ENCODE measurements around the gene HBA2.
"Not testable (repeated sequence)": the region's sequence is repeated elsewhere in the genome, so short reads cannot be mapped to it uniquely, and the experiment has no call there.

The HBA2 gene

DNA sequence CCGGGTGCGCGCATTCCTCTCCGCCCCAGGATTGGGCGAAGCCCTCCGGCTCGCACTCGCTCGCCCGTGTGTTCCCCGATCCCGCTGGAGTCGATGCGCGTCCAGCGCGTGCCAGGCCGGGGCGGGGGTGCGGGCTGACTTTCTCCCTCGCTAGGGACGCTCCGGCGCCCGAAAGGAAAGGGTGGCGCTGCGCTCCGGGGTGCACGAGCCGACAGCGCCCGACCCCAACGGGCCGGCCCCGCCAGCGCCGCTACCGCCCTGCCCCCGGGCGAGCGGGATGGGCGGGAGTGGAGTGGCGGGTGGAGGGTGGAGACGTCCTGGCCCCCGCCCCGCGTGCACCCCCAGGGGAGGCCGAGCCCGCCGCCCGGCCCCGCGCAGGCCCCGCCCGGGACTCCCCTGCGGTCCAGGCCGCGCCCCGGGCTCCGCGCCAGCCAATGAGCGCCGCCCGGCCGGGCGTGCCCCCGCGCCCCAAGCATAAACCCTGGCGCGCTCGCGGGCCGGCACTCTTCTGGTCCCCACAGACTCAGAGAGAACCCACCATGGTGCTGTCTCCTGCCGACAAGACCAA is at the start of gene HBA2:
Gene HBA2, plus strand, starts transcription at position 503 of the 568 bp plus-strand sequence. Its CDS starts 37 bp downstream, at position 540.
- DNase-seq = not testable (repeated sequence)

DNA sequence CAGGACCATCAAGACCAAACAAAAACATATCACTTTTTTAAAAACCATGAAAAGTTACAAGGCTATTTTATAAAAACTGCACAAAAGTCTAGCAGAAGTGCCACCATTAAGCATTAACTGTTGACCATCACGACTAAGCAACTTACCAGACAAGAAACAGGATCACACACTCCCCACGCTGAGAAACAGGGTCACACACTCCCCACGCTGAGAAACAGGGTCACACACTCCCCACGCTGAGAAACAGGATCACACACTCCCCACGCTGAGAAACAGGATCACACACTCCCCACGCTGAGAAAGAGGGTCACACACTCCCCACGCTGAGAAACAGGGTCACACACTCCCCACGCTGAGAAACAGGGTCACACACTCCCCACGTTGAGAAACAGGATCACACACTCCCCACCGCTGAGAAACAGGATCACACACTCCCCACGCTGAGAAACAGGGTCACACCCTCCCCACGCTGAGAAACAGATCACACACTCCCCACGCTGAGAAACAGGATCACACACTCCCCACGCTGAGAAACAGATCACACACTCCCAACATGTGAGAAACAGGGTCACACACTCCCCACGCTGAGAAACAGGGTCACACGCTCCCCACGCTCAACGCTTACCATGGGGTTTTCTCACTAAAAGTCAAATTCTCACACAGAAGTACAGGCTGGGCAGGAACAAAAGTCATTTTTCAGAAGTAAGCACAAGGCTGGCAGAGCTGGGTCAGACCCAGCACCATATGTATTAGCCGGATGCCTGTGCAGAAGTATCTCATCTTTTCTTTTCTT is 48.9 kb upstream of the HBA2 start:
- peak in 2 of 56 donors; percentile 3 to 5 for DNase-seq

DNA sequence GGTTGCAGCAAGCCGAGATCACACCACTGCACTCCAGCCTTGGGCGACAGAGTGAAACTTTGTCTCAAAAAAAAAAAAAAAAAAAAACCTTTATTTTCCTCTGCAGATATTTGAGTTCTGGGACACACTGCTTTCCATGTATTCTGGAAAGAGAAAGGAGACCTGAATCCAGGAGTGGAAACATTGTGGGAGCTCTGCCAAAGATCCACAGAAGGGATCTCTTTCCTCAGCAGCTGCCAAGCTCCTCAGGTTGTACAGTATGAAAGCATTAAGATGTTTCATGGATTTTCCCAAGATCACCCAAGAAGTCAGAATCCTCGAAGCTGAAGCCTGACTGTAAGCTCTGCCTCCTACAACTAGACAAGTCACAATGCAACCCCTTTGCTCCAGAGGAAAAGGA is 47.7 kb upstream of the HBA2 start:
- DNase-seq = no peak

DNA sequence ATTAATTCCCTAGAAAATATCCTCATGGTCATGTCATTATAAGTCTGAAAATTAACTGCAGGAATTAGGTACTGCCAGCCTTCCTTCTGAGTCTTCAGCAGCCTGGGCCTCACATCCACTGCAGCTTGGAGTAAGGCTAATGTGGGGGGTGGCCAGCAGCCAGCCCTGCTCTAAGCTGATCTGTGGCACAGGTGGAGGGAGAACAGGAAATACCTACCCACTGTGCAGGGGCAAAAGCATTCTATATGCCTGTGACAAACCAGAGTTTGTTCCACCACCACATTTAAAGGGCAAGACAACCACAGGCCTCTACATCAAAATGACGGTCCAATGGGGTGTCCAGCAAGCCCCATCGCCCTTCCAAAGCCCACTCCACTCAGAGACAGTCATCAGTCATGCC is 43.6 kb upstream of the HBA2 start:
- no peak for DNase-seq

DNA sequence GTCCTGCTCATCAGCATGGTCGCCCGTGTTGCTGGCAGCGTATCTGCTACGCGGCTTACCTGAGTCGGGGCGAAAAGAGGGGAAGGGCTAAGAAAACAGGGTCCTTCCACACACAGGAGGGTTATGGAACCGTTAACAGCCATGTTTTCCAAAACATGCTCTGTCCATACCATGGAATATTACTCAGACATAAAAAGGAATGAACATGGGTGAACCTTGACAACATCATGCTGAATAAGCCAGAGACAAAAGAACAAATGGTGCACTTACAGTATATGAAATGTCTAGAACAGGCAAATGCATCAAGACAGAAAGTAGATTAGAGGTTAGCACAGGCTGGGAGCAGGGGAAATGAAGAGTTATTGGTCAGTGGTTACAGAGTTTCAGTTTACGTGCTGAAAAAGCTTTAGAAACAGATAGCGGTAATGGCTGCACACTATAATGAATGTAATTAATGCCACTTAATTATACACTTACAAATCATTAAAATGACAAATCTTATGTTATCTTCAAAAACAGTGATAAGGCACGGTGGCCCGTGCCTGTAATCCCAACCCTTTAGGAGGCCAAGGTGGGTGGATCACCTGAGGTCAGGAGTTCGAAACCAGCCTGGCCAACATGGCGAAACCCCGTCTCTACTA is 42.0 kb upstream of the HBA2 start:
- DNase-seq = no peak

DNA sequence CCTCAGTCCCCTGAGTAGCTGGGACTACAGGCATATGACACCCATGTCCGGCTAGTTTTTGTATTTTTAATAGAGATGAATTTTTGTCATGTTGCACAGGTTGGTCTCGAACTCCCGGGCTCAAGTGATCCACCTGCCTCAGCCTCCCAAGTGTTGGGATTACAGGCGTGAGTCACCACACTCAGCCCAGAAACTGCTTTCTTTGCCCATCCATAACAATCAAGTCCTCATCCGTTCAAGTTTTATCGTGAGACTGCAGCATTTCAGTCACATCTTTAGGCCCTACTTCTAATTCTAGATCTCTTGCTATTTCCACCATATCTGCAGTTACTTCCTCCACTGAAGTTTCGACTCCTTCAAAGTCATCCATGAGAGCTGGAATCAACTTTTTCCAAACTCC is 40.6 kb upstream of the HBA2 start:
- no peak for DNase-seq

DNA sequence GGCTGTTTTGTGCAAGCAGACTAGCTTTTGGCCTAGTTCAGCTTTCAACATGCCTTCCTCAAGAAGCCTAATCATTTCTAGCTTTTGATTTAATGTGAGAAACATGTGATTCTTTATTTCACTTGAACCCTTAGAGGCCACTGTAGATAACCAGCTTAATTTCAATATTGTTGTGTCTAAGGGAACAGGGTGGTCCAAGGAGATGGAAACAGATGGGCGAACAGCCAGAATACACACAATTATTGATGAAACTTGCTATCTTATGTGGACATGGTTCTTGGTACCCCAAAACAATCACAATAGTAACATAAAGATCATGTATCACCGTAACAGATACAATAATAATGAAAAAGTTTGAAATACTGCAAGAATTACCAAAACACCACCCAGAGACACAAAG is 39.0 kb upstream of the HBA2 start:
- no peak for DNase-seq

DNA sequence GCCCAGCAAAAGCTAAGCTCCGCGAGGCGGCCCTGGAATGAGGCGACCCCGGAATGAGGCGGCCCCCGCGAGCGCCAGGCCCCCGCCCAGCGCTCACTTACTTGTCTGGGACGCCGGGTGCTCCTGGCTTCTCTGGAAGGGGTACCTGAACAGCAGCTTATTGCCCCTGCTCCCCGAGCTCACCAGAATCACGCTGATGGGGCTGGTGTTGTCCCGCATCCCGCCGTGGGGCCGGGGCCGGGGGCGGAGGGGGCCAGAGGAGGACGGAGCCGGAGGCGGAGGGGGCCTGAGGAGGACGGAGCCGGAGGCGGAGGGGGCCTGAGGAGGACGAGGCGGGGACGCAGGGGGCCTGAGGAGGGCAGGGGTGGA is 34.6 kb upstream of the HBA2 start:
- DNase-seq = peak in 6 of 56 donors; percentile 7 to 49 (median 16)

DNA sequence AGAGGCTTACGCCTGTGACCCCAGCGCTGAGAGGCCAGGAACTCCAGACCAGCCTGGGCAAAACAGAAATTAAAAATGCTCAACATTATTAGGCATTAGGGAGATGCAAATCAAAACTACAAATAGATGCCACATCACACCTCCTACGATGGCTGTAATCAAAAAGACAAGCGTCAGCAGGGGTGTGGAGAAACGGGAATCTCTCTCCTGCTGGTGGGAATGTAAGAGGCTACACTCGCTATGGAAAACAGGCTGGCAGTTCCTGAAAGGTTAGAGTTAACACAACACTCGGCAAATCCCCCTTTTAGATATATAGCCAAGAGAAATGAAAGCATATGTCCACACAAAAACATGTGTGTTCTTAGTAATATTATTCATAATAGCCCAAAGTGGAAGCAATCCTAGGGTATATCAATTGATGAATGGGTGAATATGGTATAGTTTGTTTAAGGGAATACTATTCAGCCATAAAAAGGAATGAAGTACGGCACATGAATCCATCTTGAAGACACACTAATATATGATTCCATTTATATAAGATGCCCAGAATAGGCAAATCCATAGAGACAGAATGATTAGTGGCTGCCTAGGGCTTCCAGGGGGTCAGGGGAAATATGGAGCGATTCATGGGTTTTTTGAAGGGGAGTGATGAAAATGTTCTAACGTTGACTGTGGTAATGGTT is 32.4 kb upstream of the HBA2 start:
- DNase-seq = no peak

DNA sequence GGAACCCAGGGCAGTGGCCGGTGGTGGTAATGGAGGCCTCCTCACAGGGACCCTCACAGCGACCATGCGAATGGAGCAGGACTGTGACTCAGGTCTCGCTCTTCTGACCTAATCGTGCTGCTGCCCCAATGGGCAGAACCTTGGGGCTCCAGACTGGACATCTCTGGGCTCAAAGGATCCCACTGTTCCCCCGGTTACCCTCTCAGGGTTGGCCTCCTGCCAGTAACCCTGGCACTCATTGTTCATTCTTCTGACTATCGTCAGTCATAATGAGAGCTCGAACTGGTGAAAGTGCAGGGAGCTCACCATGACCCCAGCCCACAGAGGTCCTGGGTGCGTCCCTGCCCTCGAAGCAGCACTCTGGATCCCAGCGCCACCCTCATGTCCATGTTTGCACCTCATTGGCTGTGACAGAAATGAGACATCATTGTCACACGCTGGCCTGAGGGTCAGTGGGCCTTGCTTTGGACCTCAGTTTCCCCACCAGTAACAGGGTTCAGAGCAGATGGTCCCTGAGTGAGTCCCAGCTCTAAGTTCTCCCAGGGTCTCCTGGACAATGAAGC is 30.2 kb upstream of the HBA2 start:
- DNase-seq = peak in 17 of 56 donors; percentile 8 to 39 (median 15)

DNA sequence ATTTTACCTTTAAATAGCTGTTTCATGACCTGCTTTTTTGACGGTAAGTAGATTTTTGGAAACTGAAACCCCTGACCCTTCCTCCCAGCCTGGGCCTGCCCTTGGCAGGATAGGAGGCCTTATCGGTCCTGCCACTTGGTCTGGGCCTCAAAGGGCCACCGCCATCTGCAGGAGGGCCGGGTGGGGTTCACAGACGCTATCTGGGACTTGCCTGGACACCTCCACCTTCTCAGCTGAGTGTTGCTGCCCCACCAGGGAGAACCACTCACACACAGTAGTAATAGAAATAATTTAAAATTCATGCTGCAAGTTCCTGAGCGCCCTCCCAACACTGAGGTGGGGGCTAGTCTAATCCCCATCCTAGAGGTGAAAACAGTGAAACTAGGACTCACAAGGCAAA is 29.6 kb upstream of the HBA2 start:
- DNase-seq = no peak

DNA sequence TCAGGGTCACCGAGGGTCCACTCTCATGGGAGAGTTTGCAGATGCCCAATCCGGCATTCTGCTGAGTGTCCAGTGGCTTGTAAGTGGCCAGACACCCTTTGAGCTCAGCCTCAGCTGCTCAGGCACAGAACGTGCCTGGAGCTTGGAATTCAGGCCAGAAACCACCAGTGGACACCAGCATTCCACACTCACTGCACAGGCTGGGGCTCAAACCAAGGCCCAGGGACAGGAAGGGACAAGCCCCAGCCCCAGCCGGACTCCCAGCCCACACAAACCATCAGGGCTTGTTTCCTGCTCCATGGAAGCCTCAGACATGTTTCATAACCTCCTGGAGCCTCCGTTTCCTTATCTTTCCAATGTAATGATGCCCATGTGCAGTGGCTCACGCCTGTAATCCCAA is 29.2 kb upstream of the HBA2 start:
- DNase-seq = no peak

DNA sequence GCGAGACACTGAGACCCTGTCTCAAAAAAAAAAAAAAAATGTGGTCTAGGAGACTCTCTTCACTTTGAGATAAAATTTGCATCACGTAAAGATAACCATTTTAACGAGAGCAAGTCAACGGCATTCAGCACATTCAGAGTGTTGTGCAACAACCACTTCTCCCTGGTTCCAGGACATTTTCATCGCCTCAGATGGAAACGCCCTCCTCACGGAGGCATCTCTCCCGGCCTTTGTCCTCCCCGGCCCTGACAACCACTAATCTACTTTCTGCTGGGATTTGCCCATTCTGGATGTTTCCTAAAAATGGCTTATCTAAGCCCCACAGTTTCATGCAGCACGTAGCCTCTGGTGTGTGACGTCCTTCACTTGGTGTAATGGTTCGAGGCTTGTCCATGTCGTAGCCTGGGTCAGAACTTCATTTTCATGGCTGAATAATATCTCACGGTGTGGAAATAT is 27.9 kb upstream of the HBA2 start:
- no peak for DNase-seq

DNA sequence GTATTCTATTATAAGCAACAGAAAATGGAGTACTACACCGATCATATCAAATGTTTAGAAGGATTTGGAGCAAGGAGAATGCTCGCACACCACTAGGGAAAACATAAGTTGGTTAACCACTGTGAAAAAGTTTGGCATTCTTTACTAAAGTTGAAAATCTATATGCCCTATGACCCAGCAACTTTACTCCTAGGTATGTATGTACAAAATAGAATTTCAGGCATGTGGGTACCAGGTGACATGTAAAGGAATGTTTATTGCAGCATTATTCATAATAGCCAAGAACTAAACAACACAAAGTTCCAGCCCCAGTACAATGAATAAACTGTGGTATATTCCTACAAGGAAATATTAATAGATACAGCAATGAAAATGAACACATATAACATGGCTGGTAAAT is 26.0 kb upstream of the HBA2 start:
- no peak for DNase-seq

DNA sequence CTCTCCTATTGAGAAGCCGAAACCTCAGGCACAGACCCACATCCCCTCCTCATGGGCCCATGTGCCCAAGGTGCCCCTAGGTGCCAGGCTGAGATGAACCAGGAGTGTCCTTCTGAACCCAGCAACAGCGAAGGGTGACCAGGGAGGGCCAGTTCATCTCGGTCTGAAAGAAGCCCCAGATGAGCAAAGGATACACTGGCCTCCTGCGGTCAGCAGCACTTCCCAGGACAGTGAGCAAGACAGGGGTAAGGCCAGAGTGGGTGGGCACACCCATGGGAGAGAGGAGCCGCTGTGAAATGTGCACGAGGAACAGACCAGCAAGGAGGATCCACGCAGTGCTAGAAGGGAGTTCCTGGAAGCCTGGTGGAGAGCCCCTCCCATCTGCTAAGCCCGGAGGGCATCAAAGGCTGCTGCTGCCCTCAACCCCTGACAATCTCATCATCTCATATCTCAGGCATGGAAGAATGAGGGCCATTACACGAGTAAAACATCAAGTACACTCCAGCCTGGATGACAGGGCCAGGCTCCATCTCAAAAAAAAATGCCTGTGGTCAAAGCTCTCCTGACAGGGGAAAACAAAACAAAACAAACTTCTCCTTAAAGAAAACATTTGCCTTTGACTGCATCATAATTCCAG is 23.5 kb upstream of the HBA2 start:
- DNase-seq = no peak

DNA sequence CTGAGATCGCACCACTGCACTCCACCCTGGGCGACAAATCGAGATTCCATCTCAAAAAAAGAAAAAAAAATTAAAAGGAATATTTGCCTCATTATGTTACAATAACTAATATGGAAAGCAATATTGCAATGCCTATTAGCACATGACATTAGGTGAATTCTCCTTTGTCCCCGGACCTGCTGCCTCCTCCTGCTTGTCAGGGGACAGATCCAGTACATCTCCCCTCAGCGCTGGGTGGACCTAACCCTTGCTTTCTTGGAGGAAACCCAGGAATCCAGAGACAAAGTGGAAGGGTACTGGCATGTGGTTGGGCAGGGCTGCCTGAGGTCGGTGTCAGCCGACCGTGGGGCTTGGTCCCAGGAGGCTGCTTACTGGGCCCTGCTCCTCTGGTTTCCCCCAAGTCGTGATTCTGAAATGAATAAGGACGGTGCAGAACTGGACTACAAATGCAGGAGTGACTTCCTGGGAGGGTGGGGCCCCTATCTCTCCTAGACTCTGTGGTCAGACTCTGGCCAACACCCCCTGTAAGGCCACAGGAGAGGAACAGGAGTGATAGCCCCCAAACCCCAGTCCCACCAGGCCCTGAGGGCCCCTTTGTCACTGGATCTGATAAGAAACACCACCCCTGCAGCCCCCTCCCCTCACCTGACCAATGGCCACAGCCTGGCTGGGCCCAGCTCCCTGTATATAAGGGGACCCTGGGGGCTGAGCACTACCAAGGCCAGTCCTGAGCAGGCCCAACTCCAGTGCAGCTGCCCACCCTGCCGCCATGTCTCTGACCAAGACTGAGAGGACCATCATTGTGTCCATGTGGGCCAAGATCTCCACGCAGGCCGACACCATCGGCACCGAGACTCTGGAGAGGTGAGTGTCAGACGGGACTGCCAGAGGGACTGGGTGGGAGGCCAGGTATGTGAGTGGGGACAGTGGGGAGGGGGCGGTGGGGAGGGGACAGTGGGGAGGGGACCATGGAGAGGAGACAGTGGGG is 20.2 kb upstream of the HBA2 start, which contains the start of gene HBZ:
Gene HBZ, plus strand, starts transcription at position 504 of the 988 bp plus-strand sequence. Its CDS starts 266 bp downstream, at position 770.
- no peak for DNase-seq

DNA sequence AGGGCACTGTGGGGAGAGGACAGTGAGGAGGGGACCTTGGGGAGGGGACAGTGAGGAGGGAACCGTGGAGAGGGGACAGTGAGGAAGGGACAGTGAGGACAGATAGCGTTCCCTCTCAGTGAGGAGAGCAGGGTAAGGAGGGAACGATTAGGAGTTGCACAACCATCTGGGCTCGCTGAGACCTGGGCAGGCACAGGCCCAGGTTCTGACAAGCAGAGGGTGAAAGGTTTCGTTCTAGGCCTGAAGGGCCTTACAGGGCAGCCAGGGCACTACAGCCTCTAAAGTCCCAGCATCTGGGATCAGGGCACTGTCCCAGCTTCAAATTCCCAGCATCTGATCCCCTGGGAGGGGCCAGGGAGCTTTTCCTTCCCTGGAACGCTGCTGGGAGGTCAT is 19.6 kb upstream of the HBA2 start:
- not testable (repeated sequence) for DNase-seq

DNA sequence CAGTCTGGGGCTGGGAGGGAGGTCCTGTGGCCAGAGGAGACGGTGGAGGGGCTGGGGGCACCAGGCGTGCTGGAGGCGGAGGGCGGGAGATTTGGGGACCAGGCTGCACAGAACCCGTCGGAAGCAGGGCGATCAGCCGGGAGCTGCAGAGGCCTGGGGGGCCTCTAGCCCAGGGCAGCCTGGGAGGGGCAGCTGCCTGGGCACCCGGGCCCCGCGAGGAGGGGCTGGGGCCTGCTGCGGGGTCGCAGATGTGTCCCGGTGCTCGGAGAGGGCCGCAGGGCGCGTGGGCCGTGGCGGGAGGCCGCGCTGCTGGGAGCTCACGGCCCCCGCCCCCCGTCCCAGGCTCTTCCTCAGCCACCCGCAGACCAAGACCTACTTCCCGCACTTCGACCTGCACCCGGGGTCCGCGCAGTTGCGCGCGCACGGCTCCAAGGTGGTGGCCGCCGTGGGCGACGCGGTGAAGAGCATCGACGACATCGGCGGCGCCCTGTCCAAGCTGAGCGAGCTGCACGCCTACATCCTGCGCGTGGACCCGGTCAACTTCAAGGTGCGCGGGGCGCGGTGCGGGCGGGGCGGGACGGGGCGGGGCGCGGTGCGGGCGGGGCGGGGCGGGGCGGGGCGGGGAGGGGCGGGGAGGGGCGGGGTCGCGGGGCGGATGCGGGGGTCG is 19.0 kb upstream of the HBA2 start:
- DNase-seq = not testable (repeated sequence)
